Right forelimb (tissue), 1 donor: ENCODE results near the gene VPS37B.

ENCODE experiments used
- DNase-seq: peaks from one replicate; pipeline ENCODE4 v3.0.0-alpha.2; 2018

Gene VPS37B

GRCh38 chr12:122837306-122838265 is 58.3 kb downstream of the VPS37B start:
- DNase-seq: no peak

- DNase-seq: no peak
These were observed 59.6 kb downstream of the VPS37B start for GRCh38 chr12:122836027-122836921.

- no peak for DNase-seq
These were observed 60.2 kb downstream of the VPS37B start for GRCh38 chr12:122835750-122836026.

GRCh38 chr12:122834921-122835749 is 60.8 kb downstream of the VPS37B start, which contains the start of gene HIP1R:
Gene HIP1R, plus strand, starts transcription at chr12:122835457. Its CDS starts 94 bp downstream, at chr12:122835551.
- DNase-seq: peak; percentile 63

- peak; percentile 64 for DNase-seq
These were observed 61.6 kb downstream of the VPS37B start for GRCh38 chr12:122834104-122834920.

- DNase-seq: no peak
These were observed 65.3 kb downstream of the VPS37B start for GRCh38 chr12:122830517-122831214.

GRCh38 chr12:122827258-122827657 is 68.7 kb downstream of the VPS37B start:
- no peak for DNase-seq

- no peak for DNase-seq
These were observed 69.9 kb downstream of the VPS37B start for GRCh38 chr12:122825773-122826724.

GRCh38 chr12:122823429-122823828 is 72.5 kb downstream of the VPS37B start:
- DNase-seq: no peak

GRCh38 chr12:122820838-122821271 is 75.1 kb downstream of the VPS37B start:
- no peak for DNase-seq

GRCh38 chr12:122820138-122820537 is 75.8 kb downstream of the VPS37B start:
- DNase-seq: no peak

GRCh38 chr12:122819209-122819785 is 76.6 kb downstream of the VPS37B start:
- no peak for DNase-seq
